K562 (cell line): ENCODE measurements around the gene MAML1. TPM values are rescaled to one million over a fixed set of nuclear protein-coding genes. Genes with fewer than 3 reads are reported as not detected.

Source experiments
- ATAC-seq: fragments of 200-7000 bp; cut with Tn5 transposase; 3 replicates; pipeline ENCODE4 v1.9.1; 2020; ENCODE audit warnings: moderate library complexity
- BruUV-seq: library from RNA; stranded (reverse); fragments of 400-500 nt; replicated peaks from 2 replicates; lab custom pipeline; 2021; lab: Mats Ljungman, UMichigan
- CTCF ChIA-PET: fragments of 300-600 bp; formaldehyde crosslinking; extraction: SDS; loops from one replicate; lab custom pipeline; 2021; ENCODE audit warnings: low intra/inter-chr PET ratio; lab: Yijun Ruan, JAX
- POLR2A ChIA-PET: fragments of 300-600, 350-650 bp; sonication (Branson Sonifier 250); formaldehyde crosslinking; extraction: SDS; loops from one replicate; lab custom pipeline; 2021; ENCODE audit warnings: antibody characterized with exemption, inconsistent platforms; lab: Yijun Ruan, JAX
- DNase-seq, 4 experiments: peaks; one replicate each; pipeline versions ENCODE4 v3.0.0 to v3.0.0-alpha.2; 2011 to 2018; ENCODE audit warnings: low spot score in 3 of 4, mixed read lengths in 3 of 4; ENCODE audit errors: extremely low read depth in 1 of 4
- FAIRE-seq: peaks from 2 replicates; lab custom pipeline; 2011; peaks lifted over from hg19 to GRCh38; lab: Jason Lieb, UNC
- H2AFZ ChIP-seq: 2 replicates; pipeline ENCODE4 v1.6.0; 2011; ENCODE audit warnings: low read depth, low read length, control low read depth, inconsistent platforms
- H3K27ac ChIP-seq: fragments of 200-600 bp; 3 replicates; pipeline ENCODE4 v1.8.0; 2011; ENCODE audit warnings: low read depth, mild to moderate bottlenecking, control low read depth, inconsistent platforms, low read length, moderate library complexity, mixed read lengths; ENCODE audit errors: extremely low read depth
- H3K27me3 ChIP-seq, 2 experiments: fragments of 300-600 bp in 1 of 2; 2 replicates in 1 of 2; 3 replicates in 1 of 2; pipeline versions ENCODE4 v1.6.0 to v1.8.0; 2011; ENCODE audit warnings: inconsistent platforms in 2 of 2, low read length in 2 of 2, mild to moderate bottlenecking in 1 of 2, mixed read lengths in 1 of 2, moderate library complexity in 1 of 2; ENCODE audit not compliant: control insufficient read depth in 2 of 2, insufficient read depth in 2 of 2
- H3K36me3 ChIP-seq: fragments of 300-600 bp; 3 replicates; pipeline ENCODE4 v1.8.0; 2011; ENCODE audit warnings: mild to moderate bottlenecking, low read length, inconsistent platforms; ENCODE audit not compliant: control insufficient read depth, insufficient read depth
- H3K4me1 ChIP-seq, 2 experiments: fragments of 200-600 bp in 1 of 2; replicated peaks in 1 of 2; 2 replicates in 1 of 2; 3 replicates in 1 of 2; pipeline versions ENCODE4 v1.5.1 to v1.8.0; 2011; ENCODE audit warnings: inconsistent platforms in 2 of 2, low read length in 2 of 2, mild to moderate bottlenecking in 1 of 2, mixed read lengths in 1 of 2, moderate library complexity in 1 of 2; ENCODE audit not compliant: control insufficient read depth in 2 of 2, insufficient read depth in 2 of 2
- H3K4me2 ChIP-seq: 2 replicates; pipeline ENCODE4 v1.6.1; 2011; ENCODE audit warnings: low read length, control low read depth, inconsistent platforms, mixed read lengths; ENCODE audit not compliant: insufficient read depth
- H3K4me3 ChIP-seq: fragments of 200-600 bp; sonication (generic), shearing (Covaris generic); 2 replicates; pipeline ENCODE4 v1.5.1; 2016; ENCODE audit warnings: control low read depth, inconsistent platforms
- H3K79me2 ChIP-seq: fragments of 200-600 bp; 3 replicates; pipeline ENCODE4 v1.8.0; 2011; ENCODE audit warnings: low read length, inconsistent platforms; ENCODE audit not compliant: control insufficient read depth, insufficient read depth
- H3K9ac ChIP-seq, 2 experiments: 2 replicates each; pipeline versions ENCODE4 v1.6.0 to v1.6.1; 2011; ENCODE audit warnings: low read depth in 2 of 2, low read length in 2 of 2, control low read depth in 1 of 2, inconsistent platforms in 1 of 2, mild to moderate bottlenecking in 1 of 2, mixed read lengths in 1 of 2; ENCODE audit not compliant: insufficient read depth in 1 of 2
- H3K9me1 ChIP-seq: one replicate; pipeline ENCODE4 v1.6.0; 2011; ENCODE audit warnings: inconsistent platforms, mild to moderate bottlenecking, low read length, moderate library complexity; ENCODE audit not compliant: control insufficient read depth, insufficient read depth
- H3K9me3 ChIP-seq: replicated peaks from 2 replicates; pipeline ENCODE4 v1.5.1; 2011; ENCODE audit warnings: low read depth, low read length, inconsistent platforms; ENCODE audit not compliant: control insufficient read depth, insufficient read depth
- H4K20me1 ChIP-seq: replicated peaks from 2 replicates; pipeline ENCODE4 v1.6.1; 2011; ENCODE audit warnings: low read length, inconsistent platforms, mixed read lengths; ENCODE audit not compliant: control insufficient read depth, insufficient read depth
- CTBP1 ChIP-seq: fragments of 450-650 bp; IDR thresholded peaks from 2 replicates; pipeline ENCODE4 v1.6.1; 2016; ENCODE audit warnings: borderline replicate concordance
- GTF2A2 ChIP-seq: IDR thresholded peaks from 2 replicates; pipeline ENCODE4 v1.6.1; 2016; ENCODE audit warnings: mild to moderate bottlenecking, missing genetic modification characterization, missing compliant biosample characterization
- MCM2 ChIP-seq: fragments of 450-650 bp; IDR thresholded peaks from 2 replicates; pipeline ENCODE4 v1.6.1; 2017; ENCODE audit warnings: low read depth, mild to moderate bottlenecking
- MCM3 ChIP-seq: fragments of 450-650 bp; IDR thresholded peaks from 2 replicates; pipeline ENCODE4 v1.6.1; 2016
- NR2F6 ChIP-seq: fragments of 450-650 bp; formaldehyde crosslinking; IDR thresholded peaks from 2 replicates; pipeline ENCODE4 v1.4.0; 2020; ENCODE audit warnings: mild to moderate bottlenecking
- SMARCC2 ChIP-seq: fragments of 450-650 bp; IDR thresholded peaks from 2 replicates; pipeline ENCODE4 v1.6.1; 2017; ENCODE audit warnings: antibody characterized with exemption, moderate library complexity, mild to moderate bottlenecking, low read depth
- SOX6 ChIP-seq: fragments of 450-650 bp; IDR thresholded peaks from 2 replicates; pipeline ENCODE4 v1.6.1; 2014; ENCODE audit warnings: mild to moderate bottlenecking
- TCF3 ChIP-seq: sonication (generic); formaldehyde crosslinking; IDR thresholded peaks from 2 replicates; pipeline ENCODE4 v1.4.0; 2020; ENCODE audit warnings: mild to moderate bottlenecking, missing genetic modification reagents
- TEAD2 ChIP-seq: fragments of 450-650 bp; IDR thresholded peaks from 2 replicates; pipeline ENCODE4 v1.6.1; 2016; ENCODE audit warnings: missing genetic modification characterization, control low read depth, missing compliant biosample characterization
- ZNF23 ChIP-seq: fragments of 250-450 bp; sonication (Bioruptor Pico); IDR thresholded peaks from 2 replicates; pipeline ENCODE4 v1.4.0; 2020; ENCODE audit warnings: mild to moderate bottlenecking
- ZNF79 ChIP-seq: fragments of 250-450 bp; sonication (Bioruptor Pico); IDR thresholded peaks from 2 replicates; pipeline ENCODE4 v1.4.0; 2020; ENCODE audit warnings: low read depth, mild to moderate bottlenecking, moderate library complexity
- WGBS: fragments of 100-300 bp; shearing (Covaris generic); methylation state at CpG from one replicate; pipeline ENCODE4 v1.1.6; 2016; ENCODE audit warnings: low coverage, mixed read lengths; ENCODE audit not compliant: insufficient coverage; ENCODE audit errors: missing lambda C conversion rate; 5-methylcytosine and 5-hydroxymethylcytosine counted together
- in situ Hi-C: fragments of 300-500 bp; cut with MboI; formaldehyde crosslinking; loops from 4 replicates; pipeline ENCODE4 v1.15.0; 2018; ENCODE audit warnings: inconsistent platforms, mixed read lengths
- intact Hi-C: fragments of 100-400 bp; cut with micrococcal nuclease; formaldehyde crosslinking; loops from 2 replicates; pipeline ENCODE4 v1.14.2; 2022
- polyA plus RNA-seq, 8 experiments: library from polyadenylated mRNA; depleted of rRNA in 4 of 8; stranded (reverse) in 5 of 8; unstranded in 3 of 8; fragments of >200 nt; fragmentation: Nextera tagmentation in 2 of 8; fragmentation: Illumina TruSeq in 1 of 8; extraction: Ambion mirVana in 2 of 8; extraction: Trizol in 1 of 8; gene quantifications; 2 replicates each; pipeline versions ENCODE4 v1.2.1 to v1.2.3, GENCODE V29; 2011 to 2014; ENCODE audit warnings: inconsistent platforms in 1 of 8, missing spikeins in 1 of 8
- total RNA-seq, 7 experiments: library from RNA; depleted of rRNA in 6 of 7; stranded (reverse); fragments of >200 nt in 6 of 7; fragmentation: Illumina TruSeq in 2 of 7; extraction: Trizol in 2 of 7; gene quantifications; 2 replicates each; pipeline versions ENCODE4 v1.2.1 to v1.2.3, GENCODE V29; 2011 to 2021; ENCODE audit warnings: low replicate concordance in 1 of 7
- TF ChIP-seq, protein P1 (sequence below): fragments of 200-800 bp; sonication (Bioruptor generic); IDR thresholded peaks from 2 replicates; pipeline ENCODE4 v1.6.1; 2017; ENCODE audit warnings: missing genetic modification characterization, missing compliant biosample characterization
- TF ChIP-seq, protein P2 (sequence below): fragments of 150-350 bp; conservative IDR thresholded peaks from 2 replicates; pipeline ENCODE4 v1.6.1; 2014; ENCODE audit warnings: low read length

Gene MAML1
- total and polyA plus RNA-seq, 9 of the 15 experiments (the other 6 are each of a cell fraction or from before 2014, with no cell fraction given), result 0.32 to 18.4 (median 7.0) TPM

DNA sequence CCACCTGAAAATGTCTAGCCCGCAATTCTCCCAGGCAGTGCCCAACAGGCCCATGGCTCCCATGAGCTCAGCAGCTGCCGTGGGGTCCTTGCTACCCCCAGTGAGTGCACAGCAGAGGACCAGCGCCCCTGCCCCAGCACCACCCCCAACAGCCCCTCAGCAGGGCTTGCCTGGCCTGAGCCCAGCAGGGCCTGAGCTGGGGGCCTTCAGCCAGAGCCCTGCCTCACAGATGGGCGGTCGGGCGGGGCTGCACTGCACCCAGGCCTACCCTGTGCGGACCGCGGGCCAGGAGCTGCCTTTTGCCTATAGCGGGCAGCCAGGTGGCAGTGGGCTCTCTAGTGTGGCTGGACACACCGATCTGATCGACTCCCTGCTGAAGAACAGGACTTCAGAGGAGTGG is 41.8 kb downstream of the MAML1 start:
- DNase-seq (no peak), FAIRE-seq (no peak)
- Histone ChIP-seq H3K9me1 (peaks cover 3% of the 10 kb centered on the region), H3K9ac (no peak overlapping the region; a peak in 1 of 4 replicates), H3K27ac (no peak overlapping the region), H2AFZ (no peak overlapping the region), H3K4me2 (no peak overlapping the region)
- WGBS, result 95% methylated on average over 5 of the region's 12 CpGs
- in situ Hi-C loops, result no loop called here
- TF ChIP-seq, protein P1, sequence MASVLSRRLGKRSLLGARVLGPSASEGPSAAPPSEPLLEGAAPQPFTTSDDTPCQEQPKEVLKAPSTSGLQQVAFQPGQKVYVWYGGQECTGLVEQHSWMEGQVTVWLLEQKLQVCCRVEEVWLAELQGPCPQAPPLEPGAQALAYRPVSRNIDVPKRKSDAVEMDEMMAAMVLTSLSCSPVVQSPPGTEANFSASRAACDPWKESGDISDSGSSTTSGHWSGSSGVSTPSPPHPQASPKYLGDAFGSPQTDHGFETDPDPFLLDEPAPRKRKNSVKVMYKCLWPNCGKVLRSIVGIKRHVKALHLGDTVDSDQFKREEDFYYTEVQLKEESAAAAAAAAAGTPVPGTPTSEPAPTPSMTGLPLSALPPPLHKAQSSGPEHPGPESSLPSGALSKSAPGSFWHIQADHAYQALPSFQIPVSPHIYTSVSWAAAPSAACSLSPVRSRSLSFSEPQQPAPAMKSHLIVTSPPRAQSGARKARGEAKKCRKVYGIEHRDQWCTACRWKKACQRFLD, result no peak
- TF ChIP-seq GTF2A2 (tag) (no peak), NR2F6 (CRISPR knock-in tag) (no peak), ZNF23 (CRISPR knock-in tag) (no peak), TCF3 (CRISPR knock-in tag) (no peak), CTBP1 (no peak), MCM2 (no peak), MCM3 (no peak), TEAD2 (tag) (no peak), SMARCC2 (no peak), SOX6 (no peak), ZNF79 (no peak)
- TF ChIP-seq, protein P2, sequence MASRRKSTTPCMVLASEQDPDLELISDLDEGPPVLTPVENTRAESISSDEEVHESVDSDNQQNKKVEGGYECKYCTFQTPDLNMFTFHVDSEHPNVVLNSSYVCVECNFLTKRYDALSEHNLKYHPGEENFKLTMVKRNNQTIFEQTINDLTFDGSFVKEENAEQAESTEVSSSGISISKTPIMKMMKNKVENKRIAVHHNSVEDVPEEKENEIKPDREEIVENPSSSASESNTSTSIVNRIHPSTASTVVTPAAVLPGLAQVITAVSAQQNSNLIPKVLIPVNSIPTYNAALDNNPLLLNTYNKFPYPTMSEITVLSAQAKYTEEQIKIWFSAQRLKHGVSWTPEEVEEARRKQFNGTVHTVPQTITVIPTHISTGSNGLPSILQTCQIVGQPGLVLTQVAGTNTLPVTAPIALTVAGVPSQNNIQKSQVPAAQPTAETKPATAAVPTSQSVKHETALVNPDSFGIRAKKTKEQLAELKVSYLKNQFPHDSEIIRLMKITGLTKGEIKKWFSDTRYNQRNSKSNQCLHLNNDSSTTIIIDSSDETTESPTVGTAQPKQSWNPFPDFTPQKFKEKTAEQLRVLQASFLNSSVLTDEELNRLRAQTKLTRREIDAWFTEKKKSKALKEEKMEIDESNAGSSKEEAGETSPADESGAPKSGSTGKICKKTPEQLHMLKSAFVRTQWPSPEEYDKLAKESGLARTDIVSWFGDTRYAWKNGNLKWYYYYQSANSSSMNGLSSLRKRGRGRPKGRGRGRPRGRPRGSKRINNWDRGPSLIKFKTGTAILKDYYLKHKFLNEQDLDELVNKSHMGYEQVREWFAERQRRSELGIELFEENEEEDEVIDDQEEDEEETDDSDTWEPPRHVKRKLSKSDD, result no peak
- TF ChIP-seq, all 486 proteins: peak for 0
- no TSS peak for BruUV-seq
- H3K9me3 ChIP-seq, result no peaks in the 10 kb centered on the region
- ChIA-PET POLR2A (interaction anchor here (0.6 to 1.2 kb wide), 2 partner anchors 9 to 12 kb away, joined by 3 read pairs; no protein-coding TSS in a partner anchor), CTCF (no interaction called here)
- no peaks in the 10 kb centered on the region for H3K79me2 ChIP-seq
- intact Hi-C loops, result no loop called here
- H3K4me1 ChIP-seq, result peaks cover 0 to 10% of the 10 kb centered on the region in 2 experiments; a peak in 1 of 5 replicates
- H4K20me1 ChIP-seq, result peaks cover 5% of the 10 kb centered on the region; the same call in 1 of the 2 replicates
- H3K36me3 ChIP-seq, result peaks cover 84% of the 10 kb centered on the region
- H3K27me3 ChIP-seq, result no peaks in the 10 kb centered on the region
- H3K4me3 ChIP-seq, result no peak overlapping the region
- no peak for ATAC-seq
